GM19395 (cell line): Measurements from ENCODE around the gene VSIG8.
"Not testable (repeated sequence)": the region's sequence is repeated elsewhere in the genome, so short reads cannot be mapped to it uniquely, and the experiment has no call there.

ENCODE experiments used
- ATAC-seq: cut with Tn5 transposase; IDR thresholded peaks from one replicate; pipeline ENCODE4 v1.9.1; 2021; ENCODE audit warnings: mild to moderate bottlenecking, moderate library complexity; ENCODE audit not compliant: unreplicated experiment

Gene VSIG8, protein sequence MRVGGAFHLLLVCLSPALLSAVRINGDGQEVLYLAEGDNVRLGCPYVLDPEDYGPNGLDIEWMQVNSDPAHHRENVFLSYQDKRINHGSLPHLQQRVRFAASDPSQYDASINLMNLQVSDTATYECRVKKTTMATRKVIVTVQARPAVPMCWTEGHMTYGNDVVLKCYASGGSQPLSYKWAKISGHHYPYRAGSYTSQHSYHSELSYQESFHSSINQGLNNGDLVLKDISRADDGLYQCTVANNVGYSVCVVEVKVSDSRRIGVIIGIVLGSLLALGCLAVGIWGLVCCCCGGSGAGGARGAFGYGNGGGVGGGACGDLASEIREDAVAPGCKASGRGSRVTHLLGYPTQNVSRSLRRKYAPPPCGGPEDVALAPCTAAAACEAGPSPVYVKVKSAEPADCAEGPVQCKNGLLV

DNA sequence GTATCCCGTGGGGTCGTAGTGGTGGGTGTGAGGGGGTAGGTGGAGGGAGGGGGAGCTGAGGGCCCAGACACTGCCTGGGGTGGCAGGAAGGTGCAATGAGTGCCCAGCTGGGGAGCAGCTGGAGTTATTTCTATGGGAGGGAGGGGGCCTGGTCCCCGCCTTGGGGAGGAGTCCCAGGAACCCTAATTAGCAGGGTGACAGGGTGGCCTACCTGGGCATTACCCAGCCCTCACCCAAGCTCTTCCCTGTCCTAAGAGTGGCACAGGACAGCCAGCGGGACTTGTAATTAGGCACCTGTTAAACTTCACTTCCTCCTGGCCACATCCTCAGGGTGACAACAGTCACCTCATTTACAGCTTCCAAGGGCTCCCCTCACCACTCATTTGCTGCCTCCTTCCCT is at the start of gene VSIG8:
Gene VSIG8 (minus strand): TSS at position 101 of the 400 bp plus-strand sequence. CDS start 136 bp downstream, outside the sequence.
- ATAC-seq = no peak

DNA sequence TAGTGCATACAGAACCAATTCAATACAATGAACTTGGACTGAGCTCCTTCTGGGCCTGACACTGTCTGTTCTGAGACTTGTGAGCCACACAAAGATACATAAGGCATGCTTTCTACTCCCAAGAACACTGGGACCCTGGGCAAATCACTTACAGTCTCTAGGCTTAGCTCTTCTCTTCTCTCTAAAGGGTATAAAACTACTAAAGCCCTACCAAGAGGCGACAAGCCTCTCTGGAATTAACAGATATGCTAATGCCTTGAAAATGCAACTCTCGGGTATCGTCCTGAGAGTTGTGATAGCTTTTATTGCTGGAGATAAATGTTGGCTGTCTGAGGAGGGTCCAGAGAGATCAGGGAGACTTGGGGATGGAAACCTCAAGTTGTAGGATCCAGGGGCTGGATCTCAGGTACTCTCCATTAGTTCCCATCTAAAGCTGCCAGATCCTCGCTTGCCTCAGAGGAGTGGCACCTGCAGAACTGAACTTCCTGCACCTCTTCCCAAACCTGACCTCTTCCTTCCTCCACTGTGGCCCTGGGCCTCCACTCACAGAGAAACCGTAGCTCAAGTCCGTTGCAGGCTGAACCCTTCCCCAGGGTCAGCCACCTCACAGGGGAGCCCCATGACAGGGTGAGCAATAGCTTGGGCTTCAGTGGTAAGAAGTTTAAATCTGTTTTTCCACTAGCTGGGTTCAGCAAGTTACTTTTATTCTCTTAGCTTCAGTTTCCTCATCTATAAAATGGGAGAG is 49.0 kb upstream of the VSIG8 start:
- no peak for ATAC-seq

DNA sequence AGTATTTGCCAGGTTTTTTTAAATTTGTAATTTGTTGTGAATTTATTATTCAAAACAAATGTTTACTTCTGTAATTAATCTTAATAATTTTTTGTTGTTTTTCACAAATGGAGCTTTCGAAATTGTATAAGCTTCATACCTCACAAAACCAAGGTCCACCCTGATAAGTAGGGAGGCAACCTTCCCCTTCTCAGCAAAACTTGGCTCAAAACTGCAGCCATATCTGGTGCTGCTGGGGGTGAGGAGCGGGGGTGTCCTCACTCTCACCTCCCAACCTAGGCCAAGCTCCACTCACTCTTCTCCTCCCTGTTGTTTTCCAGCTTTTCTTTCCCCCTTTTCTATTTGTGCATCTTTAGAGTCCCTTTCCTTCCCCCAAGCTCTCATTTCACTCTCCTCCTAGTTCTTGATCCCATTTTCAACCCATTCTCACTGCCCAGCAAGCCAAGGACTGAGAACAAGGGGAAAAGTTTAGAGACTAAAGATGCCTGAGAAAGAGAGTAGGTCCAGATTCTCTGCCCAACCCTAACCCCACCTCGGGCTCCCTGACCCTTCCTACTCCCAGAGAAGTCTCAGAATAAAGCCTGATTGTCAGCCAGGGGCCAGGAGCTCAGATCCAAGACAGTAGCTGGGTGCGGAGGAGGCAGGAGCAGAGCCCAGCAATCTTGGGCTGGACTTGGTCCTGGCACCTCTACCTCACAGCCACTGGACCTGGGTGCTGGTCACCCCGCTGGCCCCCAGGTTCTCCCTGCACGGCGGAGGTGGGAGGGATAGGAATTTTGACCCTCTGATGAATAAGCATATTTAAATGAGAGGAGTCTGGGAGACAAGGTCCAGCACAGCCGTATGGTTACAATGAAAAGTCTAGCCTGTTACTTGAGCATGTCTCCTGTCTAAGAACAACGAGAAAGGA is 45.8 kb upstream of the VSIG8 start:
- no peak for ATAC-seq

DNA sequence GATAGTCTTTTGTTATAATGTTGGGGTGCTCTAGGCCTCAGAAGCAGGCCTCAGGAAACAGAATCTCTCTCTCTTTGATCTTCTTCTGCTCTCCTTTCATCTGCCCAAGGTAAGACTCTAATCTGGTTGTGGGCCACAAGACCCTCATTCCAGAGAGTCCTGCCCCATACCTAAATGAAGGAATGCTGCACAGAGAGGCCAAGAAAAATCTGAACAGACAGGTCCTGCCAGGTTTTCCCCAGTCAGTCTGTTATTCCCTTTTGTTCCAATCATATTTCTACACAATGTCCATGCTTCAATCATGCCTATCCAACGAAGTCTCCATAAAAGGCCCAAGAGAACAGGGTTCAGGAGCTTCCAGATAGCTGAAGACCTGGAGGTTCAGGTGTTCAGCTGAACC is 44.5 kb upstream of the VSIG8 start:
- no peak for ATAC-seq

DNA sequence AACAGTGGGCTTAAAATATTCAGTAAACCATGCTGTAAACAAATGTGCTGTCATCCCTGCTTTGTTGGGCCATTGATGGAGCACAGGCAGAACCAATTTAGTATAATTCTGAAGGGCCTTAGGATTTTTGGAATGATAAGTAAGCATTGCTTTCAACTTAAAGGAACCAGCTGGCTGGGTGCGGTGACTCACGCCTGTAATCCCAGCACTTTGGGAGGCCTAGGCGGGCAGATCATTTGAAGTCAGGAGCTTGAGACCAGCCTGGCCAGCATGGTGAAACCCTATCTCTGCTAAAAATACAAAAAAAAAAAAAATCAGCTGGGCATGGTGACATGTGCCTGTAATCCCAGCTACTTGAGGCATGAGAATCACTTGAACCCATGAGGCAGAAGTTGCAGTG is 41.6 kb upstream of the VSIG8 start:
- ATAC-seq = not testable (repeated sequence)

DNA sequence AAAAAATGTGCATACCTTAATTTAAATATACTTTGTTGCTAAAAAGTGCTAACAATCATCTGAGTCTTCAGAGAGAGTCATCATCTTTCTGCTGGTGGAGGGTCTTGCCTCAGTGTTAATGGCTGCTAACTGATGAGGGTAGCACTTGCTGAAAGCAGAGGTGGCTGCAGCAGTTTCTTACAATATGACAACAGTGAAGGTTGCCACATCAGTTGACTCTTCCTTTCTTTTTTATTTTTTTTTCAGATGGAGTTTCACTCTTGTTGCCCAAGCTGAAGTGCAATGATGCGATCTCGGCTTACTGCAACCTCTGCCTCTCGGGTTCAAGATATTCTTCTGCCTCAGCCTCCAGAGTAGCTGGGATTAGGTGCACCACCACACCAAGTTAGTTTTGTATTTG is 40.1 kb upstream of the VSIG8 start:
- ATAC-seq = no peak

DNA sequence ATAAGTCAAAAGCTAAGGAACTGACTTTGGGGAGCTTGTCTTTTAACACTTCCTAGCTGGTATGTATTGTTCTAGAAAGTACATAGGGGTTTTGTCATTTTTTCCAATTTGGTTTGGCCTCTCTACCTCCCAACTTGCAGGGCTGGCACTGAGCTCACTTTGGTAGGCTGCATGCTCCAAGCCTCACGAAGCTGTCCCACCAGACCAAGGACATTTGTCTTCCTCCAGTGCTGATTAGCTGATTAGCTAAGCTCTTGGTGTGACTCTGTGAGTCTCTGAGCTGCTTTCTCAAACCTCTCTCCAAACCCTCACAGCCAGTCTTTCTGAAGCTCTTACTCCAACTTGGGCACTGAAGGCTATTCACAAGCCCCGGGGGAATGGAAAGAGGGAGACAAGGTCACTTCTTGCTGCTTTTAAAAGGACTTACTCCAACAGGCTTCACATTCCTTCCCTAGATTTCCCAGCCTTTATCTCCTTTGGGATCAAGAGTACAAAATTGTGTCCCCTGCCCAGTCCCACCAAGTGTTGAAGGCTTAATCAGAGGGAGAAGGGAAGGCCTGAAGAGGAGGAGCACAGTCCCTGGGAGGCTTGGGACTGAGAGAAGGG is 38.4 kb upstream of the VSIG8 start:
- no peak for ATAC-seq

DNA sequence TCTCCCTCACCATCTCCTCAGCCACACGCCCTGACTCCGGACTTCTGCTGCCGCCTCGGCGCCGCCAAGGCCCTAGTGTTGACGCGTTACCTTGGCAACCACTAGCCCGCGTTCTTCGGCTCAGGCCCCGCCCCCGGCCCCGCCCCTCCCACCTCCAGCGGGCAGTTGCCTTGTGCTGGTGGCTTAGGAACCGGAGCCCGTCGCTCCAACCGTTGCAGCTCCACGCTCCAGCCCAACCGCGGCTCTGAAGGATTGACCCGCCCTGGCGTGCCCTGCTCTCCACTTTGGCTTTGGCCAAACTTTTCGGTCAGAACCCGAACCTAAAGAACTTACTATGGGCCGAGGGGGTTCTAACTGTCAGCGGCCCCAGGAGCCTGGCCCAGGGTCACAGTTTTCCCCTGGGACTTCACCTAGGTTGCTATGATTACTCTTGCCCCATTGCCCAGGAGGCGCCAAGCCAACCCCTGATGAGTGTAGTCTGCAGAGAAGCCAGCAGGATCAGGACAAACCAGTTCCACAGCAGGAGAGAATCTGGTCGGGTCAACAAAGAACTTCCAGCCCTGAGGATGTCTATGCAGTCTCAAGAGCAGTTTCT is 37.7 kb upstream of the VSIG8 start, which contains the start of gene CFAP45:
Gene CFAP45 (minus strand): TSS at position 80 of the 595 bp plus-strand sequence. CDS start 67 bp downstream, at position 13.
- ATAC-seq = no peak

DNA sequence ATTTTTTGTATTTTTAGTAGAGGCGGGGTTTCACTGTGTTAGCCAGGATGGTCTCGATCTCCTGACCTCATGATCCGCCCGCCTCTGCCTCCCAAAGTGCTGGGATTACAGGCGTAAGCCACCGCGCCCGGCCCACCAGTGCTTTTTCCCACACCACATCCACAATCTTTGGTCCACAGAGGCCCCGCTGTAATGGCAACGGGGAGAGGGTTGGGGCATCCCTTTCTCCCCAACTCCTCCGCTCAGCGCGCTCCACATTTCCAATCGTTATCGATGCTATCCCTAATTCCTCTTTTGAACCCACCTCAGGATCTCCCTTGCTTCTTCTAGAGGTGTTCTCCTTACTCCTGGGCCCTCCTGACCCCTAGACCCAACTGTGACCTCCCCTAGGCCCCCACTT is 37.2 kb upstream of the VSIG8 start:
- ATAC-seq = not testable (repeated sequence)

DNA sequence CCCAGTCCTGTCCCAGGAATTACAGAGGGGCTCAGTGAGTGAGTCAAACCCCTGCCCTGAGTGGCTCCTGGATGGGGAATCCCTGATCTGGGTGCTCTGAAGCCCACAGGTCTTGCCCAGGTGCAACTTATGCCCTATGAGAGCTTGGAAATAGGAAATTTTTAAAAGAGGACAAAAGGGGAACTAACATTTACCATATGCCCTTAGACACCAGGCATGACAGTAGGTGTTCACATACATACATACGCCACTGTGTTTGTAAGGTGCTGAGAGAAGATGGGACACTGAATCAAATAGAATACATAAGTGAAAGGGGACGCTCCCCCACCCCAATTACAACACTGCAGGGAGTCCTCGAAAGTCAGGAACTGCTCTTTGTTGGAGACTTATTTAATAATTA is 36.1 kb upstream of the VSIG8 start:
- ATAC-seq = no peak

DNA sequence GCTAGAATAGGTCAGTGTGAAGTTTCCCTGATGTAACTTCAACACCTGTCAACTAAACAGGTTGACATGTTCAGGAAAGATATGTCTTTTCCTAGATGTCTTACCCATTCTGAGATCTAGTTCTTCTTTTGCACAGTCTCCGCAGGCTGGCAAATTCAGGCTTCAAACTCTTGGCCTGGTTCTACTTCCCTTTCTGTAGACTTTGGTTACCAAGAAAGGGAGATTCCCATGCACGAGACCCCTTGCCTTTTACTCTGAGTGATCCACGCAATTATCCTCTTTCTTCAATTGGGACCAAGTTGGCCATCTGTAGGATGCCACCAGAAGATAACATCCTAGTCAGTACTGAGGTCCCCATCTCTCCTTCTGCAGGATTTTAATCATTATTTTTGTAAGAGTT is 35.5 kb upstream of the VSIG8 start:
- ATAC-seq = no peak

DNA sequence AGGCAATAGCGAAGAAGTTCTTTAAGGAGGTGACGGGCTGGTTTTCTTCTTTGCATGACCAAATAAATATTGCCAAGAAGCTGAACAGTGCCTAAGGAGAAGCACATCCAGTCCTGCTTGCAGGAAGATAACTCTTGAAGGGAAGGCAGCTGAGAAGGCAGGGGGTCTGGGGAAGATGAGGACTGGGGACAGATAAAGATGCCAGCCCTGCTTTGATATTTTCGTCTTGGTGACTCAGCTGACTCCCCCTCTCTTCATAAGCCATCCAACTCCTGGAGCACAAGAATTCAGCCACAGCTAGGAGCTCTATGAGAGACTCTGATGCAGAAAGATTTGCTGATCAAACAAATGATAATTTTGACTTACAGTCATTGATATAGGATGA is 34.1 kb upstream of the VSIG8 start:
- ATAC-seq = no peak

DNA sequence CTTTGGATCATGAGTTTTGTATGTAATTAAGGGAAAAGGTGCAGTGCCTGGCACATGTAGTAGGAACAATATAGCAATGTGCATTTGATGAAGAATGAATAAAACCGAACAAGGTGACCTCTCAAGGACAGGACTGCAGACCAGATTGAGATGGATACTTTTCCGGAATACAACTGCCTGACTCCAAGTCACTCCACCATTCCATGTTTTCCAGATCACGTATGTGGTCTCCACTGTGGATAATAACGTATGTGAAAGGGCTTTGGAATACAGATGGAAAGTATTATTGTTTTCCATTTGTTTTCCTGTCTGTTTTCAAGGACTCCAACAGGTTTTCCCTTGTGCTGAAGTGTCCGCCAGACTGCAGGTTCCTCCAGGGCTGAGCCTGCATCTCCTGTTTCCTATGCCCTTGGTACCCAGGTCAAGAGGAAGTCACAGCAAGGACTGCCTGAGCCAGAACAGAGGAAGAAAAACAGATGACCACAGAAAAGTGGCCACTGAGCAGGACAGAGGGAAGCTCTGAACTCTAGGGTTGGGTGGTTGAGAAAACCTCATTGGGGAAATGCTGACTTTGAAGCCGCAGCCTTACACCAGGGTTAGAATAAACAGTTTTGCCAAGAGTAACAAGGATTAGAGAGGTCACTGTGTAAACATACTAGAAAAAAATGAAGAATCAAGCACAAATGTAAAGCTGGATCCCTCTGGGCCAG is 33.5 kb upstream of the VSIG8 start:
- no peak for ATAC-seq

DNA sequence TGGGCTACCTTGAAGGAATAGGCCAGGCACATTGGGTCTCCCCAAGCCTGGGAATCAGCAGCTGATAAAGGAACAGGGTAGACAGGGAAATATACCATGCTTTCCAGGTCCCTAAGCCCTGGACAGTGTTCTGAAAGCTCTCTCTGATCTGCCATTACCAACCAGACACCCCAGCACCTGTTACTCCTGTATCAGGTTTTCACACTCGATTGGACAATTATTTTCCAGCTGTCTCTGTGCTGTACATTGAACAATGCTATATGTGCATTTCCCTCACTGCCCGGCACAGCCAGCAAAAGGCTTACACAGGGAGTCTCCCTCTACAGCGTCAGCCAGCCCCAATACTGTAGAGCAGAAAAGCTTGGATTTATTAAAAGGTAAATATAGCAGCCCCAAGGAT is 32.8 kb upstream of the VSIG8 start:
- no peak for ATAC-seq

DNA sequence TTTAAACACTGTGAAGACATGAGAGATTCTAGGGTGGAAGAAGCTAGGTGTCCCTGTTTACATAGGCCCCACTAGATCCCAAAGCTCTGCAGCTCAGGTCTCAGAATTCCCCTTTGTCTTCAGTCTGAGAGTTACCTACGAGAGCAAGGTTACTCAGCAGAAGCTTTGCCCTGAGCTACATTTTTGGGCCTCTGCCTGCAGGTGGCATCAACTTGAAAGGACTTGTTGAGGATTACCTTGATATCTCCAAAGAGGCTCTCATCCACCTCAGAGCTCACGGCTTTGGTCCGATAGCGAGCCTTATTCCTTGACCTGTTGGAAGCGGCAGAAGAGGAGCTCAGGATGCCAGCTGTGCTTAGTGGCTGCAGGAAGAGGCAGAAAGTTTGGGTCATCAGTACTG is 30.5 kb upstream of the VSIG8 start:
- no peak for ATAC-seq

DNA sequence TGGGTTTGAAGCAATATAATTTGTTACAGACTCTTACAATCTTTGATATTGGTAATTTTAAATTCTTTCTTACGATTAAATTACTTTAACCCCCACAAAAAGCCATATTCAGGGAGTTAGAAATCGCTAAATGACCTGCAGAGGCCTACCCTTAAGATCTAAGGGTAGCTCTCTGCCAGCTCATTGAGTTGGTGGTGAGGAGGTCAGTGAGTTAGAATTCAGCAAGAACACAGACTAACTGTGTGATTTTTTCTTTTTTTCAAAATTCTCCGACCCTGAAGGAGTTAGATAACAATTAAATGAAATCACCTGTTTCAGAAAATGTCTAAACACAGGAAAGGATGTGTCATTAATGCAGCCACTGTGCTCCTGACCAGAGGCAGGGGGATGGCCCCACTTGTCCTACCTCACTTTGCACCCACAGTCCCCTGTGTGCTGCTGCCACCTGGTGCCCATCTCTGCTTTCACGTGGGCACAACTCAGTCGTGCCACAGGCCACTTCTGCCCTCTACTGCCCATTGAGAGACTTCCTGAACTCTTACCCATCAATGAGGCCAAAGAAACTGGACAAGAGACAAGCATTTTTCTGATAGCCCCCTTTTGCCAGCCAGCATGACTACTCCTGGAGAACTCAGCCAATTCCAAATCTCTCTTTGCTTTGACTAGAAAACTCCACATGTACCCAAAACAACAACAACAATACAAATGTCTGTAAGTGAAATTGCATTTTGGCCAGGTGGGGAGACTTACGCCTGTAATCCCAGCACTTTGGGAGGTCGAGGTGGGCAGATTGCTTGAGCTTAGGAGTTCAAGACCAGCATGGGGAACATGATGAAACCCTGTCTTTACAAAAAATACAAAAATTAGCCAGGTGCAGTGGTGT is 29.1 kb upstream of the VSIG8 start:
- ATAC-seq = peak; percentile 61

DNA sequence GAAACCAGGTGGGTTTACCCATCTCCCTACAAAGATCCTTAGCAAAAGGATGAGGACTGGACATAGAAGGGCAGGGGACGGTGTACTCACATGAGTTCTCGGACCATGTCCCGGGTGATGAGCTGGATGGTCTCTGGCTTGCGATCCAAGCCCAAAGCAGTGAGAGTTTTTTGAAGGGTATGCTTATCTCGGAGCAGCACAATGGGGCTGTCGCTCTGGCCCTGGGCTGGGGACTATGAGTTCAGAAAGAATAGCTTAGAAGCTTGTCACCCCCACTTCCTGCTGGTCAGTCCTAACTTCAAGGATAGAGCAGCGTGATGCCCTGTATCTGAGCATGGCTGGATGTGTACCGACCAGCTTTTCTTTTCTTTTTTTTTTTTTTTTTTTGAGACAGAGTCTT is 27.9 kb upstream of the VSIG8 start:
- no peak for ATAC-seq

DNA sequence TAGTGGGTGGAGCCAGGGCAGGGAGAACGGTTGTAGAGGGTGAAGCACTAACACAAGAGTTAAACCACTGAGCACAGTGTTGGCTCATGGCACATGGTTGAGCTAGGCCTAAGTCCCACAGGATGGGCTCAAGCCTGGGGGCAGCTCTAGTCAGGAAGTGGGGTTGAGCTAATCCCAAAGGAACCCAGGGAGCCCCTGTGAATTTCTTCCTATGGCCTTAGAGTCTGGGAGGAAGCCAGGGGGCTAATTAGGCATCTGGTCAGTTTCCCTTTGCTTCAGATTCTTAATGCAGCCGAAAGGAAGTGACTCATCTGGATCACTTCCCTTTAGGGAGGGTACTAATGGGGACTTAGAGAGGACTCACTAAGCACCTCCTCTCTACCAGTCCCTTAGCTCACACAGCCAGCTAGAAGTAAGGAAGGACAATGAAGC is 27.4 kb upstream of the VSIG8 start:
- peak; percentile 95 for ATAC-seq

DNA sequence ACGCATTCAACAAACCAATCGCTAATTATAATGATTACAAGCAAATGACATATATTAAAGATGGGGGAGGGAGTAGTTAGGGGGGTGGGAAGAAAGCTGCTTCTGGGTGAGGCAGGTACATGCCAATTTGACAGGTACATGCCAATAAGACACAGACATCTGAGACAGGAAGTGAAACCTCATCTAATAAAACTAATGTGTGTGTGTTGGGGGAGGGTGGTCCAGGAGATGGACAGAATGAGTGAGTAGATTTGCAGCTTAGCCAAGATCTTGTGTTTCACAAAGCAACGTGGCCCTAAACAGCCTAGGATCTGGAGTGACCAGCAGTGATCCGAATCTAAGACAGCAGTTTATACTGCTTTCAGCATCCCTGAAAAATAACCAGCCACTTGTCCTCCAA is 26.7 kb upstream of the VSIG8 start:
- no peak for ATAC-seq
